H9 (cell line): ENCODE results near the gene DLAT. TPM values are rescaled to one million over a fixed set of nuclear protein-coding genes. Genes with fewer than 3 reads are reported as not detected.

Source experiments
- DNase-seq: peaks from one replicate; pipeline ENCODE4 v3.0.0-alpha.2; 2017
- H2AFZ ChIP-seq: one replicate; pipeline ENCODE4 v1.6.1; 2013; ENCODE audit warnings: mild to moderate bottlenecking, low read length, control low read depth, moderate library complexity
- H2AK5ac ChIP-seq: 2 replicates; pipeline ENCODE4 v1.6.1; 2013; ENCODE audit warnings: low read length, control low read depth, mixed read lengths; ENCODE audit not compliant: insufficient read length
- H2BK120ac ChIP-seq: one replicate; pipeline ENCODE4 v1.6.1; 2013; ENCODE audit warnings: low read depth, mild to moderate bottlenecking, low read length, control low read depth, inconsistent platforms; ENCODE audit not compliant: poor library complexity, severe bottlenecking
- H2BK12ac ChIP-seq: 2 replicates; pipeline ENCODE4 v1.6.1; 2013; ENCODE audit warnings: low read length, control low read depth, mixed read lengths, low read depth; ENCODE audit not compliant: insufficient read length
- H2BK15ac ChIP-seq: 2 replicates; pipeline ENCODE4 v1.6.1; 2013; ENCODE audit warnings: low read depth, low read length, control low read depth
- H2BK20ac ChIP-seq: one replicate; pipeline ENCODE4 v1.6.1; 2013; ENCODE audit warnings: low read depth, mild to moderate bottlenecking, low read length, control low read depth, inconsistent platforms; ENCODE audit not compliant: poor library complexity, severe bottlenecking
- H2BK5ac ChIP-seq: 2 replicates; pipeline ENCODE4 v1.6.1; 2013; ENCODE audit warnings: low read length, control low read depth, mixed read lengths; ENCODE audit not compliant: insufficient read length
- H3K14ac ChIP-seq: 2 replicates; pipeline ENCODE4 v1.6.1; 2013; ENCODE audit warnings: low read length, control low read depth; ENCODE audit not compliant: insufficient read depth
- H3K18ac ChIP-seq: 2 replicates; pipeline ENCODE4 v1.6.1; 2013; ENCODE audit warnings: low read depth, mild to moderate bottlenecking, mixed read lengths, low read length, control low read depth; ENCODE audit not compliant: insufficient read length
- H3K23ac ChIP-seq: 2 replicates; pipeline ENCODE4 v1.6.1; 2013; ENCODE audit warnings: low read length, control low read depth, mixed read lengths, low read depth; ENCODE audit not compliant: insufficient read length
- H3K23me2 ChIP-seq: 2 replicates; pipeline ENCODE4 v1.6.1; 2013; ENCODE audit warnings: low read depth, mild to moderate bottlenecking, mixed read lengths, low read length, control low read depth; ENCODE audit not compliant: insufficient read length, poor library complexity, severe bottlenecking
- H3K27ac ChIP-seq: 2 replicates; pipeline ENCODE4 v1.5.1; 2013; ENCODE audit warnings: low read length, control low read depth, mixed read lengths, low read depth; ENCODE audit not compliant: insufficient read length
- H3K27me3 ChIP-seq: 2 replicates; pipeline ENCODE4 v1.6.1; 2013; ENCODE audit warnings: low read length, control low read depth, inconsistent platforms; ENCODE audit not compliant: insufficient read depth
- H3K4ac ChIP-seq: 2 replicates; pipeline ENCODE4 v1.6.1; 2013; ENCODE audit warnings: low read depth, mild to moderate bottlenecking, control low read depth, inconsistent platforms, low read length, moderate library complexity
- H3K4me1 ChIP-seq: 2 replicates; pipeline ENCODE4 v1.6.1; 2013; ENCODE audit warnings: low read length, control low read depth, inconsistent platforms; ENCODE audit not compliant: insufficient read depth
- H3K4me2 ChIP-seq: 2 replicates; pipeline ENCODE4 v1.6.1; 2013; ENCODE audit warnings: low read length, control low read depth, mixed read lengths; ENCODE audit not compliant: insufficient read length, insufficient read depth
- H3K56ac ChIP-seq: 2 replicates; pipeline ENCODE4 v1.6.1; 2013; ENCODE audit warnings: low read depth, mild to moderate bottlenecking, mixed read lengths, low read length, control low read depth; ENCODE audit not compliant: insufficient read length
- H3K79me1 ChIP-seq: 2 replicates; pipeline ENCODE4 v1.6.1; 2013; ENCODE audit warnings: low read depth, mild to moderate bottlenecking, moderate library complexity, low read length, control low read depth, inconsistent platforms; ENCODE audit not compliant: insufficient read depth, poor library complexity, severe bottlenecking
- H3K79me2 ChIP-seq: 2 replicates; pipeline ENCODE4 v1.6.1; 2013; ENCODE audit warnings: low read length, control low read depth, inconsistent platforms; ENCODE audit not compliant: insufficient read depth
- H3K9ac ChIP-seq: 2 replicates; pipeline ENCODE4 v1.6.1; 2013; ENCODE audit warnings: low read length, control low read depth, mixed read lengths; ENCODE audit not compliant: insufficient read length; ENCODE audit errors: extremely low read depth
- H3K9me3 ChIP-seq: one replicate; pipeline ENCODE4 v1.6.1; 2013; ENCODE audit warnings: low read depth, low read length, inconsistent platforms; ENCODE audit not compliant: control insufficient read depth
- H3T11ph ChIP-seq: one replicate; pipeline ENCODE4 v1.6.1; 2013; ENCODE audit warnings: mild to moderate bottlenecking, low read length, control low read depth, inconsistent platforms
- H4K20me1 ChIP-seq: one replicate; pipeline ENCODE4 v1.6.1; 2013; ENCODE audit not compliant: control insufficient read depth, insufficient read length, insufficient read depth
- H4K5ac ChIP-seq: 2 replicates; pipeline ENCODE4 v1.6.1; 2013; ENCODE audit warnings: low read depth, mild to moderate bottlenecking, mixed read lengths, low read length, control low read depth; ENCODE audit not compliant: insufficient read length
- H4K8ac ChIP-seq: replicated peaks from 2 replicates; pipeline ENCODE4 v1.6.1; 2013; ENCODE audit warnings: low read length, control low read depth, mixed read lengths, low read depth; ENCODE audit not compliant: insufficient read length
- H4K91ac ChIP-seq: 2 replicates; pipeline ENCODE4 v1.6.1; 2013; ENCODE audit warnings: low read depth, mild to moderate bottlenecking, moderate library complexity, mixed read lengths, low read length, control low read depth; ENCODE audit not compliant: insufficient read length
- H3K27ac Mint-ChIP-seq, 3 experiments: 2 replicates in 2 of 3; 3 replicates in 1 of 3; pipeline ENCODE4 v1.8.0; 2020 to 2021; ENCODE audit warnings: mixed read lengths in 3 of 3, mild to moderate bottlenecking in 1 of 3, moderate library complexity in 1 of 3
- H3K27me3 Mint-ChIP-seq: 2 replicates; pipeline ENCODE4 v1.8.0; 2021; ENCODE audit warnings: low read depth, mild to moderate bottlenecking, moderate library complexity, mixed read lengths
- H3K36me3 Mint-ChIP-seq, 3 experiments: 2 replicates in 2 of 3; 3 replicates in 1 of 3; pipeline ENCODE4 v1.8.0; 2020 to 2021; ENCODE audit warnings: low read depth in 3 of 3, mixed read lengths in 3 of 3; ENCODE audit not compliant: insufficient read depth in 1 of 3
- H3K4me1 Mint-ChIP-seq, 2 experiments: 2 replicates each; pipeline ENCODE4 v1.8.0; 2020; ENCODE audit warnings: mixed read lengths in 2 of 2
- H3K4me3 Mint-ChIP-seq, 2 experiments: 2 replicates in 1 of 2; 3 replicates in 1 of 2; pipeline ENCODE4 v1.8.0; 2020 to 2021; ENCODE audit warnings: mild to moderate bottlenecking in 2 of 2, mixed read lengths in 2 of 2, moderate library complexity in 1 of 2
- H3K9me3 Mint-ChIP-seq, 2 experiments: 2 replicates in 1 of 2; 3 replicates in 1 of 2; pipeline ENCODE4 v1.8.0; 2020; ENCODE audit warnings: mild to moderate bottlenecking in 2 of 2, mixed read lengths in 2 of 2, moderate library complexity in 1 of 2
- CTCF ChIP-seq: fragments of 200-600 bp; sonication (generic); conservative IDR thresholded peaks from 3 replicates; pipeline ENCODE4 v1.8.0; 2021; ENCODE audit warnings: antibody characterized with exemption, mild to moderate bottlenecking
- WGBS: extraction: QIAGEN DNeasy Blood & Tissue Kit; methylation state at CpG from one replicate; pipeline ENCODE4 v1.1.7; 2013; ENCODE audit warnings: missing lambda C conversion rate, low lambda C conversion rate, mixed read lengths; ENCODE audit not compliant: insufficient read length; ENCODE audit errors: extremely low coverage; 5-methylcytosine and 5-hydroxymethylcytosine counted together
- total RNA-seq: library from RNA; stranded (reverse); gene quantifications from 2 replicates; pipeline ENCODE4 v1.2.1, GENCODE V29; 2021

DLAT gene
- total RNA-seq, 1 experiment from 2014 or later, result 58.4 TPM

DNA sequence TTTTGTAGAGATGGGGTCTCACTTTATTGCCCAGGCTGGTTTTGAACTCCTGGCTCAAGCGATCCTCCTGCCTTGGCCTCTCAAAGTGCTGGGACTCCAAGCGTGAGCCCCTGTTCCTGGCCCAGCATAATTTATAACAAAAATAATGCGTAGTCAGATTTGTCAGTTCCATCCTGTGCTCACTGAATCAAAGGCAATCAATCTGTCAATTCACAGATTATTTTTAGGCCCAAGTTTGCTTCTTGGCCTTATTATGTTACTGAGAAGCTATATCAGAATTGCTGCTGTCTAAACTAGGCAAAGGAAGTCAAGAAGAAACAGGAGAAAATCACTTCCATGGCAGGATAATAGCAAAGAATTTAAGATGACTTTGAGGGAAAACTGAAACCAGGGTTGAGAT, 8.7 kb downstream of the DLAT start:
- no peak for TF ChIP-seq CTCF
- Histone ChIP-seq H3K56ac (no peak overlapping the region), H3K14ac (no peak overlapping the region), H4K5ac (no peak overlapping the region), H3K27ac (no peak overlapping the region), H3K79me2 (no peaks in the 10 kb centered on the region), H3K4me2 (no peak overlapping the region), H2BK120ac (no peak overlapping the region), H3K23ac (no peak overlapping the region), H3K18ac (no peak overlapping the region), H3T11ph (no peak overlapping the region), H4K20me1 (no peaks in the 10 kb centered on the region), H2BK15ac (no peak overlapping the region), H3K4me1 (no peaks in the 10 kb centered on the region), H4K91ac (no peak overlapping the region), H3K9ac (no peak overlapping the region), H2AFZ (no peak overlapping the region), H3K9me3 (no peaks in the 10 kb centered on the region), H2BK5ac (no peak overlapping the region), H2AK5ac (no peak overlapping the region), H2BK20ac (no peak overlapping the region), H3K4ac (no peak overlapping the region), H3K79me1 (peaks cover 2% of the 10 kb centered on the region), H2BK12ac (no peak overlapping the region), H4K8ac (no peak overlapping the region), H3K27me3 (no peaks in the 10 kb centered on the region), H3K23me2 (no peaks in the 10 kb centered on the region)
- H3K9me3 Mint-ChIP-seq, result no peaks in the 10 kb centered on the region
- peaks cover 36 to 77% (median 71%) of the 10 kb centered on the region in 3 experiments; a peak in 6 of 7 replicates for H3K36me3 Mint-ChIP-seq
- DNase-seq, result no peak
- no peaks in the 10 kb centered on the region for H3K27me3 Mint-ChIP-seq
- no CpG with 5 or more reads among the region's 3 CpGs for WGBS
- no peak overlapping the region for H3K4me3 Mint-ChIP-seq
- H3K27ac Mint-ChIP-seq, result no peak overlapping the region
- H3K4me1 Mint-ChIP-seq, result no peaks in the 10 kb centered on the region
